NB4 (cell line): ENCODE results near the gene WIF1.

Source experiments
- DNase-seq: peaks from one replicate; pipeline ENCODE4 v3.0.0; 2010; ENCODE audit warnings: low read depth
- H3K4me3 ChIP-seq: one replicate; pipeline ENCODE4 v1.5.1; 2011; ENCODE audit warnings: mild to moderate bottlenecking, low read depth, low read length, moderate library complexity
- MAX ChIP-seq: IDR thresholded peaks from 2 replicates; pipeline ENCODE4 v1.6.1; 2011; ENCODE audit warnings: low read depth, low read length
- MYC ChIP-seq: IDR thresholded peaks from 2 replicates; pipeline ENCODE4 v1.6.1; 2011; ENCODE audit warnings: low read depth, low read length
- POLR2A ChIP-seq: IDR thresholded peaks from 2 replicates; pipeline ENCODE4 v1.6.1; 2011; ENCODE audit warnings: mild to moderate bottlenecking; ENCODE audit not compliant: insufficient read length; ENCODE audit errors: extremely low read depth
- TF ChIP-seq, protein P1 (sequence below): IDR thresholded peaks from one replicate; pipeline ENCODE4 v1.5.1; 2012; ENCODE audit warnings: low read depth, low read length

The WIF1 gene

GRCh38 chr12:65055859-65056258, 65.2 kb downstream of the WIF1 start:
- no peak overlapping the region for H3K4me3 ChIP-seq
- TF ChIP-seq POLR2A = no peak
- TF ChIP-seq, protein P1, sequence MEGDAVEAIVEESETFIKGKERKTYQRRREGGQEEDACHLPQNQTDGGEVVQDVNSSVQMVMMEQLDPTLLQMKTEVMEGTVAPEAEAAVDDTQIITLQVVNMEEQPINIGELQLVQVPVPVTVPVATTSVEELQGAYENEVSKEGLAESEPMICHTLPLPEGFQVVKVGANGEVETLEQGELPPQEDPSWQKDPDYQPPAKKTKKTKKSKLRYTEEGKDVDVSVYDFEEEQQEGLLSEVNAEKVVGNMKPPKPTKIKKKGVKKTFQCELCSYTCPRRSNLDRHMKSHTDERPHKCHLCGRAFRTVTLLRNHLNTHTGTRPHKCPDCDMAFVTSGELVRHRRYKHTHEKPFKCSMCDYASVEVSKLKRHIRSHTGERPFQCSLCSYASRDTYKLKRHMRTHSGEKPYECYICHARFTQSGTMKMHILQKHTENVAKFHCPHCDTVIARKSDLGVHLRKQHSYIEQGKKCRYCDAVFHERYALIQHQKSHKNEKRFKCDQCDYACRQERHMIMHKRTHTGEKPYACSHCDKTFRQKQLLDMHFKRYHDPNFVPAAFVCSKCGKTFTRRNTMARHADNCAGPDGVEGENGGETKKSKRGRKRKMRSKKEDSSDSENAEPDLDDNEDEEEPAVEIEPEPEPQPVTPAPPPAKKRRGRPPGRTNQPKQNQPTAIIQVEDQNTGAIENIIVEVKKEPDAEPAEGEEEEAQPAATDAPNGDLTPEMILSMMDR = no peak
- TF ChIP-seq MAX = no peak
- TF ChIP-seq MYC = no peak
- no peak for DNase-seq

DNA sequence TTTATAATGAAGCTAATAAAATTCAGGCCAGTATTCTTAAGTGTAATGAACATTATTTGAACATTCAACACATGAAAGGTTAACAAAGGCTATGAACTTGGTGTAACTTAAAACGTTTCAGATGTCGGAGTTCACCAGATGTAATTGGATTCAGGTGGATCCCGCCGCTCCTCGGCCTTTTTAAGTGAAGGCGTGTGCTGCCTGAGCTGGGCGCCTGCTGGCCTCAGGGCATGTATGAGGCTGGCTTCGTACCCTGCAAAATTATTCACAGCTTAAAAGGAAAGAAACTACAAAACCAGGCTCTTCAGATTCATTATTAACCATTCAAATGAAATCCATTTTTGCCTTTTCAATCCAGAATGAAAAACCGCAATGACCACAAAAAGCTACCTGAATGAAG, 69.9 kb downstream of the WIF1 start:
- no peak for DNase-seq
- TF ChIP-seq, protein P1 = no peak
- no peak for TF ChIP-seq MAX
- no peak for TF ChIP-seq POLR2A
- no peak for TF ChIP-seq MYC
- no peak overlapping the region for H3K4me3 ChIP-seq

- TF ChIP-seq POLR2A (no peak), MYC (no peak), MAX (no peak)
- TF ChIP-seq, protein P1 = no peak
- no peak overlapping the region for H3K4me3 ChIP-seq
- no peak for DNase-seq
Observed at GRCh38 chr12:65045269-65045668, 75.8 kb downstream of the WIF1 start.

GRCh38 chr12:65039301-65039700, 81.8 kb downstream of the WIF1 start:
- no peak for DNase-seq
- TF ChIP-seq, protein P1 = no peak
- TF ChIP-seq POLR2A (no peak), MYC (no peak), MAX (no peak)
- no peak overlapping the region for H3K4me3 ChIP-seq

DNA sequence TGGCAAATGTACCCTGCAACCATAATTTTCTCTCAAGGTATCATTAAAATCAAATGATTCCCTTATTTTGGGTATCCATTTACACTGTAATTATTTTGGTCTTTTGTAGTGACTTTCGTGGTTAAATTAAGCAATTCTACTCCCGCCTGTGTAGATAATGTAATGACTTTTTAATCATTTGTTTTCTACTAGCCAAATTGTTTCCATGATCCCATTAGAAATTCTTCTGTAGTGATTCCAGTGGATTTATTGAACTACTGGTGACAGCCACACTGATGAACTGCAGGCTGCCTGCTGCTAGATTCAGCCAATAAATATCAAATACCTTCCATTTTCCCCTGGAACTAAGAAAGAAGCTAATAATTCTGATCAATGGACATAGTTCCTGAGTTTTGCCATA, 96.0 kb downstream of the WIF1 start:
- H3K4me3 ChIP-seq = no peak overlapping the region
- TF ChIP-seq MAX (no peak), POLR2A (no peak), MYC (no peak)
- no peak for DNase-seq

- H3K4me3 ChIP-seq = no peak overlapping the region
- DNase-seq = no peak
- TF ChIP-seq POLR2A (no peak), MYC (no peak), MAX (no peak)
- TF ChIP-seq, protein P1 = no peak
Observed at GRCh38 chr12:65023485-65023884, 97.6 kb downstream of the WIF1 start.
